Measurements from ENCODE around the gene SPACA1.
"Not testable (repeated sequence)": the region's sequence is repeated elsewhere in the genome, so short reads cannot be mapped to it uniquely, and the experiment has no call there.

The SPACA1 gene

GRCh38 chr6:88047510-88048150 lies at the start of gene SPACA1:
TSS of gene SPACA1 (plus strand) at chr6:88047841. CDS start at chr6:88047906, 65 bp downstream.
- H3K36me3 Mint-ChIP-seq, result no peaks in the 10 kb centered on the region
- ATAC-seq (no peak), DNase-seq (ENCODE audit: low spot score in 2 of 2) (no peak)
- H3K9me3 Mint-ChIP-seq, result no peaks in the 10 kb centered on the region
- no peaks in the 10 kb centered on the region for H3K4me1 Mint-ChIP-seq
- H3K4me3 Mint-ChIP-seq, result no peak within 1 kb of the TSS
- no peak within 1 kb of the TSS for H3K27ac Mint-ChIP-seq

- Mint-ChIP-seq H3K36me3 (no peaks in the 10 kb centered on the region), H3K4me3 (no peak overlapping the region), H3K9me3 (no peaks in the 10 kb centered on the region), H3K27ac (no peak overlapping the region), H3K4me1 (no peaks in the 10 kb centered on the region)
- ATAC-seq (no peak), DNase-seq (ENCODE audit: low spot score in 2 of 2) (no peak)
Observed at GRCh38 chr6:88000713-88001112, 46.9 kb upstream of the SPACA1 start.

DNA sequence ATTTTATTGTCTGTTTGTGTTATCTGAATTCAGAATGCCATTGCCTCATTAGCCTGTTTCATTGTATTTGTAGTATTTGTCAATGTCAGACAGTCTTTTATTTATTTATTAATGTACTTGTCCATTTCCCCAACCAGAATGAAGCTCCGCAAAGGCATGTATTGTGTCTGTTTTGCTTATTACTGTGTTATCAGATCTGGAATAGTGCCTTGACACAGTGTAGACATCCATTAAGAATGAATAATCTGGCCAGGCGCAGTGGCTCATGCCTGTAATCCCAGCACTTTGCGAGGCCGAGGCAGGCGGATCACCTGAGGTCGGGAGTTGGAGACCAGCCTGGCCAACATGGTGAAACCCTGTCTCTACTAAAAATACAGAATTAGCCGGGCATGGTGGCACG lies 46.4 kb upstream of the SPACA1 start:
- H3K36me3 Mint-ChIP-seq; ATAC-seq; H3K4me3 Mint-ChIP-seq; DNase-seq (ENCODE audit: low spot score in 2 of 2); H3K4me1 Mint-ChIP-seq; H3K27ac Mint-ChIP-seq; H3K9me3 Mint-ChIP-seq: not testable (repeated sequence)

GRCh38 chr6:88004707-88005106 lies 42.9 kb upstream of the SPACA1 start:
- Mint-ChIP-seq H3K27ac (no peak overlapping the region), H3K36me3 (no peaks in the 10 kb centered on the region), H3K4me1 (peaks cover 7% of the 10 kb centered on the region), H3K4me3 (no peak overlapping the region), H3K9me3 (no peaks in the 10 kb centered on the region)
- ATAC-seq, result no peak
- DNase-seq (ENCODE audit: low spot score in 2 of 2), result no peak

GRCh38 chr6:88006557-88006956 lies 41.1 kb upstream of the SPACA1 start:
- DNase-seq (ENCODE audit: low spot score in 2 of 2) (no peak), ATAC-seq (no peak)

GRCh38 chr6:88008411-88008810 lies 39.2 kb upstream of the SPACA1 start:
- H3K9me3 Mint-ChIP-seq, result no peaks in the 10 kb centered on the region
- no peak overlapping the region for H3K4me3 Mint-ChIP-seq
- H3K4me1 Mint-ChIP-seq, result peaks cover 24% of the 10 kb centered on the region
- no peaks in the 10 kb centered on the region for H3K36me3 Mint-ChIP-seq
- no peak for ATAC-seq
- H3K27ac Mint-ChIP-seq, result no peak overlapping the region
- no peak for DNase-seq (ENCODE audit: low spot score in 2 of 2)

More at GRCh38 chr6:88006557-88006956, 41.1 kb upstream of the SPACA1 start:
- no peak overlapping the region for H3K27ac Mint-ChIP-seq
- no peaks in the 10 kb centered on the region for H3K36me3 Mint-ChIP-seq
- no peak overlapping the region for H3K4me3 Mint-ChIP-seq
- H3K9me3 Mint-ChIP-seq, result no peaks in the 10 kb centered on the region
- peaks cover 7% of the 10 kb centered on the region for H3K4me1 Mint-ChIP-seq

GRCh38 chr6:88008831-88009231 lies 38.8 kb upstream of the SPACA1 start:
- Mint-ChIP-seq H3K36me3 (no peaks in the 10 kb centered on the region), H3K27ac (no peak overlapping the region), H3K9me3 (no peaks in the 10 kb centered on the region), H3K4me3 (no peak overlapping the region), H3K4me1 (peaks cover 24% of the 10 kb centered on the region)
- ATAC-seq (no peak), DNase-seq (ENCODE audit: low spot score in 2 of 2) (no peak)

DNA sequence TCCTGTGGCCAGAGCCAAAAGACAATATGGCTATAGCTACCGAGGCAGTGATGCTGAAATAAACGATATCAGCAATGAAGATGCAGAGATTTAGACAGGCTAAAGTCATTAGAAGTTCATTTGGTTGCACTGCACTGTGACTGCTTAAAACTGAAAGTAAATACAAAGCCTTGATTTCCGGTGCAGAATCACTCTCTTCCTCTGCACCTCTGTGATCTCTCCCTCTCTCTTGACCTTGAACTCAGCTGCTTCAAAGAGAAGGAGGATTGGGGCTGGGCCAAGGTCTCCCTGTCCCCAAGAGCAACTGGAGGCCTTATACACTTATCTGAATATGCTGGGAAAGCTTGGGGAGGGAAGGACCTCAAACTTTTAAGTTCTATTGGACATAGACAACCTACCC lies 34.6 kb upstream of the SPACA1 start:
- Mint-ChIP-seq H3K9me3 (no peaks in the 10 kb centered on the region), H3K4me3 (peak overlapping the region; percentile 27), H3K36me3 (no peaks in the 10 kb centered on the region), H3K27ac (peak overlapping the region; percentile 83), H3K4me1 (peaks cover 22% of the 10 kb centered on the region)
- ATAC-seq, result peak; percentile 77
- no peak for DNase-seq (ENCODE audit: low spot score in 2 of 2)

DNA sequence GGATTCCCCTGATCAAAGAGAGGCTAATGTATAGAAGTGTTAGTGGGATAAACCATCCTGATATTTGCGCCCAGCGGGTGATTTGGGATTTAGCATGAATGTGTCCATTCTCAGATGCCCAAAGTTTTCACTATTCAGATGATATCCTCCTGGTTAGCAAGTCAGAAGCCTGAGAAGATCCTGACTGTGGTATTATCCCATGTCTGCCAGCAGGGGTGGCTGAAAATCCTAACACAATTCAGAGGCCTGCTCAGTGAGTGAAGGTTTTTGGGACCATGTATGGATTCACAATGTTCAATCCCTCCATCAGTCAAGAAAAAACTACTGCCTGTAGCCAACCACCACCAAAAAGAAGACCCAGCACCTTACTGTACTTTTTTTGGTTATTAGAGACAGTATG lies 34.1 kb upstream of the SPACA1 start:
- H3K4me3 Mint-ChIP-seq, result no peak overlapping the region
- H3K36me3 Mint-ChIP-seq, result no peaks in the 10 kb centered on the region
- DNase-seq (ENCODE audit: low spot score in 2 of 2), result no peak
- peak overlapping the region; percentile 83 for H3K27ac Mint-ChIP-seq
- no peak for ATAC-seq
- H3K4me1 Mint-ChIP-seq, result peaks cover 17% of the 10 kb centered on the region
- H3K9me3 Mint-ChIP-seq, result no peaks in the 10 kb centered on the region

DNA sequence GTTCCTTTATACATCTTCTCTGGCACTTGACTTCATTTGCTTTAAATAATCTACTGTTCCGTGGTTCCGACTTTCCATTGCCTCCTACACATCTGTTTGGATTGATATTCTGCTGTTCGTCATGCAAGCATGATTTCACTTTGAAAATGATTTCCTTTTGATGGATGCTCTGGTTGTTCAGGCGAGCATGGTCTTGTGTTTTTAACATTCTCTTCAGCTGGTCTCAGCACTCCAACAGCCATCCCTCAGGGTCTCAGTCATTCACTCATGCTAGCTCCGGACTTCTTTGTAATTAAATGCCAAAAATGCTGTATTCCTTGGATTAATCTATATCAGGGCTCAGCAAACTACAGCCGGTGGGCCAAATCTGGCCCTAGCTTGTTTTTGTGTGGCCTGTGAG lies 27.2 kb upstream of the SPACA1 start:
- no peak overlapping the region for H3K27ac Mint-ChIP-seq
- ATAC-seq, result no peak
- H3K4me3 Mint-ChIP-seq, result no peak overlapping the region
- H3K36me3 Mint-ChIP-seq, result no peaks in the 10 kb centered on the region
- DNase-seq (ENCODE audit: low spot score in 2 of 2), result no peak
- no peaks in the 10 kb centered on the region for H3K9me3 Mint-ChIP-seq
- no peaks in the 10 kb centered on the region for H3K4me1 Mint-ChIP-seq

GRCh38 chr6:88024696-88025095 lies 22.9 kb upstream of the SPACA1 start:
- Mint-ChIP-seq H3K4me1 (no peaks in the 10 kb centered on the region), H3K27ac (no peak overlapping the region)
- no peak for ATAC-seq

DNA sequence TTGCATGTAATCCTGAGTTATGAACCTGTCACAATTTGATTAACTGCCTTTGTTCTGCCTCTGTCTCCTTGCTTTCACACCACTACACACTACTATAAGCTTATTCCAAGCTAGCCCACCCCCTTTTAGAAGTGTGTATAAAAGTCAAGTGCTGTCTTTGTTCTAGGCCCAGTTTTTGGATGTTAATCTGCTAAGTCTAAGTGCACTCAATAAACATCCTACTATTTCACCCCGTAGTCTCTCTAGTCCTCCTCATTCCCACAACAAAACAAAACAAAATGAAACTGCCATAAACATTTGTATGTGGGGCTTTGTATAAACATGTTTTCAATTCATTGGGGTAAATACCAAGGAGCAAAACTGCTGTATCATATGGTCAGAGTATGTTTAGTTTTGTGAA lies 16.1 kb upstream of the SPACA1 start:
- ATAC-seq, result no peak
- Mint-ChIP-seq H3K4me3 (no peak overlapping the region), H3K27ac (no peak overlapping the region), H3K4me1 (no peaks in the 10 kb centered on the region), H3K36me3 (no peaks in the 10 kb centered on the region), H3K9me3 (peaks cover 32% of the 10 kb centered on the region)
- no peak for DNase-seq (ENCODE audit: low spot score in 2 of 2)

More at GRCh38 chr6:88024696-88025095, 22.9 kb upstream of the SPACA1 start:
- H3K4me3 Mint-ChIP-seq, result no peak overlapping the region
- DNase-seq (ENCODE audit: low spot score in 2 of 2), result no peak
- H3K36me3 Mint-ChIP-seq, result no peaks in the 10 kb centered on the region
- peaks cover 8% of the 10 kb centered on the region for H3K9me3 Mint-ChIP-seq

- Mint-ChIP-seq H3K27ac (no peak overlapping the region), H3K36me3 (no peaks in the 10 kb centered on the region), H3K9me3 (no peaks in the 10 kb centered on the region), H3K4me1 (no peaks in the 10 kb centered on the region), H3K4me3 (no peak overlapping the region)
- ATAC-seq, result no peak
- DNase-seq (ENCODE audit: low spot score in 2 of 2), result no peak
Observed at GRCh38 chr6:88044530-88044929, 3.1 kb upstream of the SPACA1 start.

GRCh38 chr6:88045521-88046136 lies 2.0 kb upstream of the SPACA1 start:
- Mint-ChIP-seq H3K4me1 (no peaks in the 10 kb centered on the region), H3K36me3 (no peaks in the 10 kb centered on the region), H3K9me3 (no peaks in the 10 kb centered on the region), H3K27ac (no peak overlapping the region), H3K4me3 (no peak overlapping the region)
- DNase-seq (ENCODE audit: low spot score in 2 of 2) (no peak), ATAC-seq (no peak)

DNA sequence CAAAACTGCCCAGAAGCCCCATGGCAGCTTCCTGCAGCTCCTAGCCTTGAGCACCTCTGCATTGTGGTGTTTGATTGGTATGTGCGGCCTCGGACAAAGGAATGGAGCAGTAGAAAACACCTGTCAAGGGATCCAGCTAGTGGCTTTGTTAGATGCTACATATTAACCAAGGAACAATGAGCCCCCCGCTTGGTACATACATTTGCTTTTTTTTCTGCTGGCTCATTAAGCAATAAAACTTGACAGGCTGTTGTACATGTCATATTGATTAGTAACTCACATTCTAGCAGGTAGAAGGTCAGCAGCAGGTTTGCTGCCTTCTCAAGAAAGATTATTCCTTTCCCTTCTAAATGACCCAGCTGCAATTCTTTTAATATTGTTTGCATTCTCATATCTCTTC lies 937 bp downstream of the SPACA1 start:
- H3K36me3 Mint-ChIP-seq, result no peaks in the 10 kb centered on the region
- no peak overlapping the region for H3K4me3 Mint-ChIP-seq
- H3K9me3 Mint-ChIP-seq, result no peaks in the 10 kb centered on the region
- no peak for ATAC-seq
- DNase-seq (ENCODE audit: low spot score in 2 of 2), result no peak
- no peaks in the 10 kb centered on the region for H3K4me1 Mint-ChIP-seq
- no peak overlapping the region for H3K27ac Mint-ChIP-seq

GRCh38 chr6:88050140-88050818 lies 2.6 kb downstream of the SPACA1 start:
- ATAC-seq (no peak), DNase-seq (ENCODE audit: low spot score in 2 of 2) (no peak)
- Mint-ChIP-seq H3K36me3 (no peaks in the 10 kb centered on the region), H3K4me1 (no peaks in the 10 kb centered on the region), H3K9me3 (no peaks in the 10 kb centered on the region), H3K27ac (no peak overlapping the region), H3K4me3 (no peak overlapping the region)
